ENCODE data around the gene PSMA2.
A peak's percentile ranks its signal among the peaks of the same experiment; 100 is the strongest.
"Not testable (repeated sequence)": the region's sequence is repeated elsewhere in the genome, so short reads cannot be mapped to it uniquely, and the experiment has no call there.

PSMA2 gene

DNA sequence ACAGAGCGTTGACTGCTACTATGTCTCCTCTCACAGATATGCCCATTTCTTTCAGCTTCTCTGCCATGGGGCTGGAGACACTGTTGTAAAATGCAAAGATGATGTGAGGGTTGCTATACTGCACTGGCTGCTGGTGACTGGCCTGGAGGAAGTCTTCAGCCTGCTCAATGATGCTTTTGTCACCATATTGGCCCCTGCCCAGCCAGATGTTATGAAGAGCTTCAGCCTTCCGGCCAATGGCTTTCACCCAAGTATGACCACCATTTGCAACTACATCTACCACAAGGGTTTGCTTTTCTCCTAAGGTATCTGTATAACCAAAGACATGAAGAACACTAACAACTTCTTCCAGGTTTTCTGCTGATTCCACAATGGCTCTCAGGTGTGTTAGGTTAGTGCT, 21.7 kb downstream of the PSMA2 start:
- in situ Hi-C loops (cut with MboI; ENCODE audit: low sequenced_read_pairs): no loop called here
- Histone ChIP-seq H3K27me3 (ENCODE audit: low read depth) (no peaks in the 10 kb centered on the region), H3K36me3 (replicated peaks) (peaks cover 8% of the 10 kb centered on the region), H3K4me1 (peaks cover 5% of the 10 kb centered on the region), H3K4me3 (no peak overlapping the region), H3K9me3 (no peaks in the 10 kb centered on the region)
- DNase-seq (ENCODE audit: low spot score in 2 of 2): no peak

DNA sequence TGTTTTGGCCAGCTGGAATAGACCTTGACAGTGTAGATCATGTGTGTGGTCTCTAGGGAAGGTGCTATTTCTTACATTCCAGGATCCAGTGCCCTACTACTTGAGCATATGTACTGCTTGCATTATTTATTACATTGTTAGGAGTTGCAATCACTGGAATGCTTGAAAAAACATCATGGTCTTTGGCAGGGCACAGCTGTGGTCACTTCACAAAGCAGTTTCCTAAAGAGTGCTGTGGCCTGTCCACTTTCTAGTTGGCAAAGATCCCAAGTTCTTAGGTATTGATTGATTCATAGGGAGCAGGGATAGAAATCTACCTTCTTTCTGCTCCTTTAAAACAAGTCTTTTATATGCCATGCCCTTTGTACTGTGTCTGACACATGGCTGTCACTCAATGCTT, 24.7 kb downstream of the PSMA2 start:
- peaks cover 11% of the 10 kb centered on the region for H3K27me3 ChIP-seq (ENCODE audit: low read depth)
- in situ Hi-C loops (cut with MboI; ENCODE audit: low sequenced_read_pairs): no loop called here

DNA sequence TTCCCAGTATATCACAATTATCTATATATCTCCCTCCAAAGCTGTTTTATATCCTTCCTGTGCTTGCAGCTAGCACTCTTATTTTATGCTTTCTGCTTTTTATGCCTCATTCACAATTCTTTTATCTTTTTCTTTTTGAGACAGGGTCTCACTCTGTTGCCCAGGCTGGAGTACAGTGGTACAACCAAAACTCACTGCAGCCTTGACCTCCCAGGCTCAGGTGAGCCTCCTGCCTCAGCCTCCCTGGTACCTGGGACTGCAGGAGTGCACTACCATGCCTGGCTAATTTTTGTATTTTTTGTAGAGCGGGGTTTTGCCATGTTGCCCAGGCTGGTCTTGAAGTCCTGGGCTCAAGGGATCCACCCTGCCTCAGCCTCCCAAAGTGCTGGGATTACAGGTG, 25.8 kb downstream of the PSMA2 start:
- no peak for DNase-seq (ENCODE audit: low spot score in 2 of 2)
- Histone ChIP-seq H3K4me3 (no peak overlapping the region), H3K36me3 (replicated peaks) (peaks cover 2% of the 10 kb centered on the region), H3K9me3 (no peaks in the 10 kb centered on the region), H3K4me1 (no peaks in the 10 kb centered on the region; the same call in 1 of the 2 replicates), H3K27me3 (ENCODE audit: low read depth) (peaks cover 12% of the 10 kb centered on the region)
- in situ Hi-C loops (cut with MboI; ENCODE audit: low sequenced_read_pairs): no loop called here

More for the DNA sequence above, 24.7 kb downstream of the PSMA2 start:
- no peak overlapping the region for H3K4me3 ChIP-seq
- no peak for DNase-seq (ENCODE audit: low spot score in 2 of 2)
- no peaks in the 10 kb centered on the region for H3K9me3 ChIP-seq
- H3K36me3 ChIP-seq (replicated peaks): peaks cover 2% of the 10 kb centered on the region
- H3K4me1 ChIP-seq: peaks cover 2% of the 10 kb centered on the region

DNA sequence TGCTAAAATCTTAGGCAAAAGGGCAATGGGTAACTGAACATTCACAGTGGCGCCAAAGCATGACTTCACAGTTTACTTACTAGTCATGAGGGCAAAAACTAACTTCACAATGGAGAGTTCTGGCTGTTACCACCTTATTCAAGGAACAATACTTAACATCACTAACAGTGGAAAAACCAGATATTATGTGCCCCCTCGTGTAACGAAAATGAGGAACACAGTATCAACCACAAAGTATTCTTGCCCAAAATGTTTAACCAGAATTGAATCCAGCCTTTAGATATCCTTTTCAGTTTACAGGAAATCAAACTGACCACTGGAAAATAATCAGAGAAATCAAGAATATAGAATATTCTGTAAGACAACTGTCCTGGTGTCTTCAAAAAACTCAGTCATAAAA, 29.6 kb downstream of the PSMA2 start:
- peaks cover 14% of the 10 kb centered on the region for H3K27me3 ChIP-seq (ENCODE audit: low read depth)
- no peak overlapping the region for H3K4me3 ChIP-seq
- DNase-seq (ENCODE audit: low spot score in 2 of 2): no peak
- no peaks in the 10 kb centered on the region for H3K9me3 ChIP-seq
- no peaks in the 10 kb centered on the region for H3K36me3 ChIP-seq (replicated peaks)
- in situ Hi-C loops (cut with MboI; ENCODE audit: low sequenced_read_pairs): no loop called here
- H3K4me1 ChIP-seq: no peaks in the 10 kb centered on the region

DNA sequence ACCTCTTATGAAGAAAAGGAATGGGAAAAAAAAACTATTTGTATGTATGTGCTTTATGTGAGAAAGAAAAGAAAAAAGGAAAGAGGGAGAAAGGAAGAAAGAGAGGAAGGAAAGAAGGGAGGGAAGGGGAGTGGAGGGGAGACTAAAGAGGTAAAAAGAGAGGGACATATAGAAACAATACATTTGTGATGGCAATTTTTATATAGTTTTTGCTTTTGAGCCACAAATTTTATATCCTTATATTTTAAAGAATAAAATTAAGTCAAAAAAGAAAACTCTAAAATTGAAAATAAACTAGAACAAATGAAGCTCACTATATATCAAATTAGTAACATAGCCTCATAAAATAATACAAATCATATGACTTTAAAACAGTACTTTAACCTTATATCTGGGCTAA, 31.1 kb downstream of the PSMA2 start:
- no peaks in the 10 kb centered on the region for H3K9me3 ChIP-seq
- H3K4me3 ChIP-seq: no peak overlapping the region
- H3K4me1 ChIP-seq: no peaks in the 10 kb centered on the region
- H3K27me3 ChIP-seq (ENCODE audit: low read depth): peaks cover 14% of the 10 kb centered on the region
- DNase-seq (ENCODE audit: low spot score in 2 of 2): no peak
- H3K36me3 ChIP-seq (replicated peaks): no peaks in the 10 kb centered on the region
- in situ Hi-C loops (cut with MboI; ENCODE audit: low sequenced_read_pairs): no loop called here

DNA sequence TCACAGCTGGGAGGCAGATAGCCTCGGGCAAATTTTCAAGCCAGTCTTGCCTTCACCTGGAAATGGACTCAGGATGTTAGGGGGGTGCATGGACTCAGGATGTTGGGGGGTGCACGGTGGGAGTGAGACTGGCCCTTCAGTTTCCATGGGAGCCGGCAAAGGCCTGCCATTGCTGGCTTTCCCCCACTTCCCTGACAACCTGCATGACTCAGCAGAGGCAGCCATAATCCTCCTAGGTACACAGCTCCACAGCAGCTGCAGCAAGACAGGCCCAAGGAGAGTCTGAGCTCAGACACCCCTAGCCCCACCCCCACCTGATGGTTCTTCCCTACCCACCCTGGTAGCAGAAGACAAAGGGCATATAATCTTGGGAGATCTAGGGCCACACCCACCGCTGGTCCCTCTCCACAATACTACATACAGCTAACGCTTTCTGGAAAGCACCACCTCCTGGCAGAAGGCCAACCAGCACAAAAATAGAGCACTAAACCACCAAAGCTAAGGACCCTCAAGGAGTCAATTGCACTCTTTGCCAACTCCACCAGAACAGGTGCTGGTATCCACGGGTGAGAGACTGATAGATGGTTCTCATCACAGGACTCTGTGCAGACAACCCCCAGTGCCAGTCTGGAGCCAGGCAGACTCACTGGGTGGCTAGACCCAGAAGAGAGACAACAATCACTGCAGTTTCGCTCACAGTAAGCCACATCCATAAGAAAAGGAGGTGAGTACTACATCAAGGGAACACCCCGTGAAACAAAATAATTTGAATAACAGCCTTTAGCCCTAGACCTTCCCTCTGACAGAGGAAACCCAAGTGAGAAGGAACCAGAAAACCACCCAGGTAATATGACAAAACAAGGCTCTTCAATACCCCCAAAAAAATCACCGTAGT, 38.4 kb downstream of the PSMA2 start:
- H3K4me1 ChIP-seq: peaks cover 8% of the 10 kb centered on the region

DNA sequence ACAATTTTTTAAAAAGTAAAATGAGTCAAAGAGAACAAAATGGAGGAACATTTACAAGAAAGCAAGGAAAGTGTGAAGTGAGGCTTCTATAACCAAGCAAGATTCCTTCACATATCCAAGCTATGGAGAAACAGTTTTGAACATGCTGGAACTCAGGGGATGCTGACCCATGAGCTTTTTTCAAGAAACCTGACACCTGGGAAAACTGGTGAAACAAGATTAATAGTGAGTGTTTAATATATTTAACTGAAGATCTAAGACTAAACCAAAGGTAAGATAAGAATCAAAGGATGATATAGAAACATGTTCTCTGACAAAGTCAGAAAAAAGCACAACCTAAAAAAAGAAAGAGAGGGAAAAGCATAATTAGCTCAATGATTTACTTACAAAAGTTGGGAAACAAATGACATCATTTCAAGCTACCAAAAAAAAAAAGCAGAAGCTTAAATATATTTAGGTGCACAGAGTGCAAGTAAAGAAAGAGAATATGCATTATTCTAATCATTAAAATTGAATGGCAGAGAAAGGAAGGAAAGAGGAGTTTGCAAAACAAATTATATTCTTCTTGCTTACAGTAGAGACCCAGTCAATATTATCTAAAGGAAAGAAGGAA, 45.0 kb downstream of the PSMA2 start:
- H3K4me3 ChIP-seq: no peak overlapping the region
- H3K4me1 ChIP-seq: peaks cover 13% of the 10 kb centered on the region
- H3K9me3 ChIP-seq: no peaks in the 10 kb centered on the region
- no peaks in the 10 kb centered on the region for H3K27me3 ChIP-seq (ENCODE audit: low read depth)
- in situ Hi-C loops (cut with MboI; ENCODE audit: low sequenced_read_pairs): no loop called here
- DNase-seq (ENCODE audit: low spot score in 2 of 2): no peak
- H3K36me3 ChIP-seq (replicated peaks): no peaks in the 10 kb centered on the region

More for the DNA sequence above, 38.4 kb downstream of the PSMA2 start:
- Histone ChIP-seq H3K9me3 (no peaks in the 10 kb centered on the region), H3K36me3 (replicated peaks) (no peaks in the 10 kb centered on the region), H3K4me3 (no peak overlapping the region), H3K27me3 (ENCODE audit: low read depth) (no peaks in the 10 kb centered on the region)
- peak in 1 of 2 experiments; percentile 27 for DNase-seq (ENCODE audit: low spot score in 2 of 2)
- in situ Hi-C loops (cut with MboI; ENCODE audit: low sequenced_read_pairs): no loop called here

DNA sequence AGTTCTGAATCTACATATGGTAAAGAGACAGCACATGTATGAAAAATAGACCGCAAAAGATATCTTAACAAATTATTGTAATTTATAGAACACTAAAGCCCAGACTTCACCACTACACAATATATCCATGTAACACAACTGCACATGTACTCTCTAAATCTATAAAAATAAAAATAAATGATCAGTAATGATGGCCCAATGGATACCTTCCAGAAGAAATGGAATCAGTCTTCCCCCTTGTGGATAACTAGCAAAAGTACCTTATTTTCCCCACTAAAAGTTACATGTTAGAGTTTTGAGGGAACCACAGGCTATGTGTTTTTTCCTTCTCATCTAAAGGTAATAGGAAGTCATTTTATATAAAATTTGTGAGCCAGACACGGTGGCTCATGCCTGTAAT, 45.8 kb downstream of the PSMA2 start:
- Histone ChIP-seq H3K27me3 (ENCODE audit: low read depth) (no peaks in the 10 kb centered on the region), H3K9me3 (no peaks in the 10 kb centered on the region), H3K4me1 (peaks cover 13% of the 10 kb centered on the region), H3K4me3 (no peak overlapping the region), H3K36me3 (replicated peaks) (no peaks in the 10 kb centered on the region)
- in situ Hi-C loops (cut with MboI; ENCODE audit: low sequenced_read_pairs): no loop called here
- DNase-seq (ENCODE audit: low spot score in 2 of 2): peak in 1 of 2 experiments; percentile 25

DNA sequence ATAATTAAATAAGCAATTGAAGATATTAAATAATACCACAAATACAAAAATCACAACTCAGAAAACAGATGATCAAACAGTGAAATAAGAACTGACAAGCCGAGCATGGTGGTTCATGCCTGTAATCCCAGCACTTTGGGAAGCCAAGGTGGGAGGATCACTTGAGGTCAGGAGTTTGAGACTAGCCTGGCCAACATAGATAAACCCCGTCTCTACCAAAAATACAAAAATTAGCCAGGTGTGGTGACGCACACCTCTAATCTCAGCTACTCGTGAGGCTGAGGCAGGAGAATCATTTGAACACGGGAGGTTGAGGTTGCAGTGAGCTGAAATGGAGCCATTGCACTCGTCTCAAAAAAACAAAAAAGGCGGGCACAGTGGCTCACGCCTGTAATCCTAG, 46.8 kb downstream of the PSMA2 start:
- H3K4me1 ChIP-seq: peaks cover 13% of the 10 kb centered on the region
- in situ Hi-C loops (cut with MboI; ENCODE audit: low sequenced_read_pairs); H3K27me3 ChIP-seq (ENCODE audit: low read depth); H3K4me3 ChIP-seq; DNase-seq (ENCODE audit: low spot score in 2 of 2); H3K36me3 ChIP-seq (replicated peaks); H3K9me3 ChIP-seq: not testable (repeated sequence)

DNA sequence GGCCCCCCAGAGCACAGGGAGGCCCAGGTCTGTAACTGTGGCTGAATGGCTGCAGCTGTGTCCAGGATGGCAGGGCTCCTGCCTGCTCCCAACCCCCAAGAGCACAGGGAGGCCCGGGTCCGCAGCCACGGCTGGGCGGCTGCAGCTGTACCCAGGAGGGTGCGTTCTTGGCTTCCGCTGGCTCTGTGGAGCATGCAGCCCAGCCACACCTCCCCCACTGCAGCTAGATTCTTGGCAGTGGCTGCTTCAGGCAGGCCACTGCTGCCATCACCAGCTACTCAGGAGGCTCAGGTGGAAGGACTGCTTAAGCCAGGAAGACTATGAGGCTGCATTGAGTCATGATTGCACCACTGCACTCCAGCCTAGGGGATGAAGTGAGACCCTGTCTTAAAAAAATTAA, 48.0 kb downstream of the PSMA2 start:
- no peak overlapping the region for H3K4me3 ChIP-seq
- no peak for DNase-seq (ENCODE audit: low spot score in 2 of 2)
- in situ Hi-C loops (cut with MboI; ENCODE audit: low sequenced_read_pairs): no loop called here

DNA sequence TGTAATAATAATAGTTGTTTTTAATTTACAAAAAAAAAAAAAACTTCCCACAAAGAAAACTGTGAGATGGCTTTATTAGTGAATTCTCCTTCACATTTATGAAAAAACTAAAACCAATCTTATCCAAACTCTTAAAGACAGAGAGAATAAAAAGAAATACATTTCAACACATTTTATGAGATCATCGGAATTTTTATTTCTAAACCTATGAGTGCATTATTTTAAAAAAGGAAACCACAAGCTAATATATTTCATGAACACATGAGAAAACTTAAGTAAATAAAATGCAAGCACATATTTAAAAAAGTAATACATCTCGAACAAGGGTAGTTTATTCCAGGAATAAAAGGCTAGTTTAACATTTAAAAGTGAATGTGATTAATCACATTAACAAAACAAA, 51.6 kb downstream of the PSMA2 start:
- H3K27me3 ChIP-seq (ENCODE audit: low read depth): no peaks in the 10 kb centered on the region
- H3K36me3 ChIP-seq (replicated peaks): no peaks in the 10 kb centered on the region
- in situ Hi-C loops (cut with MboI; ENCODE audit: low sequenced_read_pairs): no loop called here
- H3K4me1 ChIP-seq: no peaks in the 10 kb centered on the region
- no peak overlapping the region for H3K4me3 ChIP-seq
- no peaks in the 10 kb centered on the region for H3K9me3 ChIP-seq
- no peak for DNase-seq (ENCODE audit: low spot score in 2 of 2)

More for the DNA sequence above, 48.0 kb downstream of the PSMA2 start:
- no peaks in the 10 kb centered on the region for H3K27me3 ChIP-seq (ENCODE audit: low read depth)
- H3K36me3 ChIP-seq (replicated peaks): no peaks in the 10 kb centered on the region
- no peaks in the 10 kb centered on the region for H3K9me3 ChIP-seq
- H3K4me1 ChIP-seq: peaks cover 9% of the 10 kb centered on the region

DNA sequence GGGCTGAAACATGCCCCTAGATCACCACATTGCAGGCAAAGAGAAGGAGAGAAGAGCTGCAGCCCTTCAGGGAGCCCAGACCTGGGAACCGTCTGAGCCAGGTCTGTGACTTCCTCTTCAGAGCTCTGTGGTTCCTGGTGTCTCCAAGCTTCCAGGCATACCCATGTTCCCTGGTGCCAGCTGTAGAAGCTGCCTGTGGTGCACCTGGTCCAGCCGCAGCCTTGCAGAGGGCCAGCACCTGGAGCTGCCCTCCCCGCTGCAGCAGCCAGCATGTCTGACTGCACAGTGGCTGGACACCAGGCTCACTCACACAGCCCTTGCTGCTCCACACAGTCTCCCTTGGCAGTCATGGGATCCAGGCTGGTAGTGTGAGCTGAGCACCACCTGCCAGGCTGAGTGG, 53.7 kb downstream of the PSMA2 start:
- in situ Hi-C loops (cut with MboI; ENCODE audit: low sequenced_read_pairs): no loop called here
- no peak for DNase-seq (ENCODE audit: low spot score in 2 of 2)

DNA sequence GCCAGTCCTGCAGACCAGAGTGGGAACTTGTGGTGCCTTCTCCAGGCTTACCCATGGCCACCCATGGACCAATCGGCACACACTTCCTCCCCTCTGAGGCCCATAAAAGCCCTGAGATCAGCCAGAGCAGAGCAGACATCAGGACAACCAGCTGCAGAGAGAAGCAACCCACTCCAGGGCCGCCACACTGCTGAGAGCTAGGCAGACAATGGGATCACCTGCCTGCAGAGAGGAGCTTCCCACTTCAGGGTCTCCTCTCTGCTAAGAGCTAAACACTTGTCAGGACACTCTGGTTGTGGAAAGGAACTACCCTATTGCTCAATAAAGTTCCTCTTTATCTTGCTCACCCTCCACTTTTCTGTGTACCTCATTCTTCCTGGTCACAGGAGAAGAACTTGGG, 54.1 kb downstream of the PSMA2 start:
- no peak overlapping the region for H3K4me3 ChIP-seq
- H3K27me3 ChIP-seq (ENCODE audit: low read depth): no peaks in the 10 kb centered on the region
- no peaks in the 10 kb centered on the region for H3K4me1 ChIP-seq
- H3K36me3 ChIP-seq (replicated peaks): no peaks in the 10 kb centered on the region
- DNase-seq (ENCODE audit: low spot score in 2 of 2): no peak
- in situ Hi-C loops (cut with MboI; ENCODE audit: low sequenced_read_pairs): no loop called here
- H3K9me3 ChIP-seq: no peaks in the 10 kb centered on the region

More for the DNA sequence above, 53.7 kb downstream of the PSMA2 start:
- Histone ChIP-seq H3K36me3 (replicated peaks) (no peaks in the 10 kb centered on the region), H3K27me3 (ENCODE audit: low read depth) (no peaks in the 10 kb centered on the region), H3K4me3 (no peak overlapping the region), H3K4me1 (no peaks in the 10 kb centered on the region), H3K9me3 (no peaks in the 10 kb centered on the region)
